ENCODE measurements around the gene FLCN.

The FLCN gene

GRCh38 chr17:17216776-17217175, 20.2 kb downstream of the FLCN start:
- Histone ChIP-seq H3K4me3 (replicated peaks; ENCODE audit: insufficient read depth, low read length) (no peak overlapping the region), H3K27ac (replicated peaks) (no peak overlapping the region), H3K27me3 (ENCODE audit: insufficient read depth, poor library complexity, severe bottlenecking) (no peaks in the 10 kb centered on the region)
- TF ChIP-seq REST (IDR thresholded peaks at IDR 0.05; ENCODE audit: insufficient replicate concordance, low read depth), result no peak
- no peak for TF ChIP-seq GABPA (IDR thresholded peaks at IDR 0.05; ENCODE audit: low read depth)
- no peak for TF ChIP-seq SPI1 (IDR thresholded peaks at IDR 0.05; ENCODE audit: borderline replicate concordance, low read depth)
- TF ChIP-seq POLR2AphosphoS5 (IDR thresholded peaks at IDR 0.05; ENCODE audit: low read depth), result no peak
- TF ChIP-seq CTCF (IDR thresholded peaks at IDR 0.05; ENCODE audit: insufficient read depth, low read length), result no peak
- DNase-seq (ENCODE audit: low read depth in 1 of 2, low spot score in 1 of 2), result no peak

- H3K27me3 ChIP-seq (ENCODE audit: insufficient read depth, poor library complexity, severe bottlenecking), result no peaks in the 10 kb centered on the region
- DNase-seq (ENCODE audit: low read depth in 1 of 2, low spot score in 1 of 2), result no peak
- no peak for TF ChIP-seq POLR2AphosphoS5 (IDR thresholded peaks at IDR 0.05; ENCODE audit: low read depth)
- no peak overlapping the region for H3K27ac ChIP-seq (replicated peaks)
- H3K4me3 ChIP-seq (replicated peaks; ENCODE audit: insufficient read depth, low read length), result no peak overlapping the region
Observed at GRCh38 chr17:17216236-17216635, 20.7 kb downstream of the FLCN start.

DNA sequence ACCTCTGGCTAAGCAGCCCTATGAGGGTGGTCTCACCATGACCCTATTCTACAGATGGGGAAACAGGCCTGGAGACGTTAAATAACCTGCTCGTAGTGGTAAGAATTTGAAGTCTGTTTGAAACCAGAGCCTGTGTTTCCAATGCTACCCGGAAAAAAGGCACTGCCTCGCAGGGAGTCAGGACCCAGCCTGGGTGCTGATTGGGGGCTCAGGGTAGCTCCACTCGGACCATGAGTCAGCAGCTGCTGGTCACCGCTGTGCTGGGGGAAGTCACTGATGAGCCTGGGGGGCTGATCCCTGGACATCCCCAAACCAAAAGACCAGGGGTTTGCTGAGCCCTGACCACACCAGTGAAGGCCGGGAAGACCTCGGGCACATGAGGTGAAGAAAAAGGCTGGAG, 21.4 kb downstream of the FLCN start:
- no peak for DNase-seq (ENCODE audit: low read depth in 1 of 2, low spot score in 1 of 2)
- TF ChIP-seq REST (IDR thresholded peaks at IDR 0.05; ENCODE audit: insufficient replicate concordance, low read depth) (no peak), GABPA (IDR thresholded peaks at IDR 0.05; ENCODE audit: low read depth) (no peak), CTCF (IDR thresholded peaks at IDR 0.05; ENCODE audit: insufficient read depth, low read length) (no peak), POLR2AphosphoS5 (IDR thresholded peaks at IDR 0.05; ENCODE audit: low read depth) (no peak), SPI1 (IDR thresholded peaks at IDR 0.05; ENCODE audit: borderline replicate concordance, low read depth) (no peak)
- H3K4me3 ChIP-seq (replicated peaks; ENCODE audit: insufficient read depth, low read length), result no peak overlapping the region
- H3K27ac ChIP-seq (replicated peaks), result no peak overlapping the region
- H3K27me3 ChIP-seq (ENCODE audit: insufficient read depth, poor library complexity, severe bottlenecking), result no peaks in the 10 kb centered on the region

- no peaks in the 10 kb centered on the region for H3K27me3 ChIP-seq (ENCODE audit: insufficient read depth, poor library complexity, severe bottlenecking)
- H3K27ac ChIP-seq (replicated peaks), result no peak overlapping the region
- no peak for DNase-seq (ENCODE audit: low read depth in 1 of 2, low spot score in 1 of 2)
- no peak overlapping the region for H3K4me3 ChIP-seq (replicated peaks; ENCODE audit: insufficient read depth, low read length)
- TF ChIP-seq POLR2AphosphoS5 (IDR thresholded peaks at IDR 0.05; ENCODE audit: low read depth) (no peak), GABPA (IDR thresholded peaks at IDR 0.05; ENCODE audit: low read depth) (no peak)
Observed at GRCh38 chr17:17214646-17215436, 22.1 kb downstream of the FLCN start.

DNA sequence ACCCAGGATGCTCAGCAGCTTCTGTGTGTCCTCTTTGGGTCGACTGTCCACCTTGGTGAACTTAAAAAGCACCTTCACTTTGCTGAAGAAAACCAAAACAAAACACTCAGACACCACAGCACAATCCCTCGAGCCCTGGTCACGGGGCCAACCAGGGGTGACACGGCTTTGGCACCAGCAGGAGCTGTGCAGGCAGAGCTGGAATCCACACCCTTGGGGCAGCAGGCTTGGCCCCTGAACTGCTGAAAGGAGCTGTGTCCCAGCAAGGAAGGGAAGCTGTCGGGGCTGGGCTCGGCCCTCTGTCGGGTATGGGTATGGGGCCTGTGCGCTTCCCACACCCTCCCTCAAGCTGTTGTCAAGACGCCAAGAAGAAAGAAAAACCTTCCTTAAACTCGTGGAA, 23.2 kb downstream of the FLCN start:
- no peak for DNase-seq (ENCODE audit: low read depth in 1 of 2, low spot score in 1 of 2)
- no peak overlapping the region for H3K27ac ChIP-seq (replicated peaks)
- no peak overlapping the region for H3K4me3 ChIP-seq (replicated peaks; ENCODE audit: insufficient read depth, low read length)
- H3K27me3 ChIP-seq (ENCODE audit: insufficient read depth, poor library complexity, severe bottlenecking), result no peaks in the 10 kb centered on the region
- TF ChIP-seq POLR2AphosphoS5 (IDR thresholded peaks at IDR 0.05; ENCODE audit: low read depth) (no peak), CTCF (IDR thresholded peaks at IDR 0.05; ENCODE audit: insufficient read depth, low read length) (no peak), REST (IDR thresholded peaks at IDR 0.05; ENCODE audit: insufficient replicate concordance, low read depth) (no peak), GABPA (IDR thresholded peaks at IDR 0.05; ENCODE audit: low read depth) (no peak), SPI1 (IDR thresholded peaks at IDR 0.05; ENCODE audit: borderline replicate concordance, low read depth) (no peak)
